Testis (tissue), 2 donors: ENCODE measurements around the gene TRIP10.

ENCODE experiments used
- POLR2A ChIP-seq: fragments of 450-650 bp; IDR thresholded peaks from one replicate; pipeline ENCODE4 v1.6.1; 2017; ENCODE audit warnings: antibody characterized with exemption, mild to moderate bottlenecking, moderate library complexity
- TF ChIP-seq, protein P1 (sequence below), 3 experiments: fragments of 450-650 bp in 2 of 3; fragments of 200-600 bp in 1 of 3; sonication (generic) in 1 of 3; IDR thresholded peaks; one replicate each; pipeline ENCODE4 v1.5.1; 2016 to 2019; ENCODE audit warnings: antibody characterized with exemption in 3 of 3, mild to moderate bottlenecking in 2 of 3, moderate library complexity in 1 of 3

- TF ChIP-seq, protein P1, sequence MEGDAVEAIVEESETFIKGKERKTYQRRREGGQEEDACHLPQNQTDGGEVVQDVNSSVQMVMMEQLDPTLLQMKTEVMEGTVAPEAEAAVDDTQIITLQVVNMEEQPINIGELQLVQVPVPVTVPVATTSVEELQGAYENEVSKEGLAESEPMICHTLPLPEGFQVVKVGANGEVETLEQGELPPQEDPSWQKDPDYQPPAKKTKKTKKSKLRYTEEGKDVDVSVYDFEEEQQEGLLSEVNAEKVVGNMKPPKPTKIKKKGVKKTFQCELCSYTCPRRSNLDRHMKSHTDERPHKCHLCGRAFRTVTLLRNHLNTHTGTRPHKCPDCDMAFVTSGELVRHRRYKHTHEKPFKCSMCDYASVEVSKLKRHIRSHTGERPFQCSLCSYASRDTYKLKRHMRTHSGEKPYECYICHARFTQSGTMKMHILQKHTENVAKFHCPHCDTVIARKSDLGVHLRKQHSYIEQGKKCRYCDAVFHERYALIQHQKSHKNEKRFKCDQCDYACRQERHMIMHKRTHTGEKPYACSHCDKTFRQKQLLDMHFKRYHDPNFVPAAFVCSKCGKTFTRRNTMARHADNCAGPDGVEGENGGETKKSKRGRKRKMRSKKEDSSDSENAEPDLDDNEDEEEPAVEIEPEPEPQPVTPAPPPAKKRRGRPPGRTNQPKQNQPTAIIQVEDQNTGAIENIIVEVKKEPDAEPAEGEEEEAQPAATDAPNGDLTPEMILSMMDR (IDR thresholded peaks at IDR 0.05) = no peak
- no peak for TF ChIP-seq POLR2A
Observed at GRCh38 chr19:6737284-6737872, 2.1 kb upstream of the TRIP10 start, which contains the start of gene GPR108.
